GM18868 (cell line): ENCODE results near the gene DNAJB5.
"Not testable (repeated sequence)": the region's sequence is repeated elsewhere in the genome, so short reads cannot be mapped to it uniquely, and the experiment has no call there.

Experiments
- ATAC-seq: cut with Tn5 transposase; IDR thresholded peaks from one replicate; pipeline ENCODE4 v1.9.1; 2021; ENCODE audit warnings: mild to moderate bottlenecking, moderate library complexity; ENCODE audit not compliant: unreplicated experiment

The DNAJB5 gene

DNA sequence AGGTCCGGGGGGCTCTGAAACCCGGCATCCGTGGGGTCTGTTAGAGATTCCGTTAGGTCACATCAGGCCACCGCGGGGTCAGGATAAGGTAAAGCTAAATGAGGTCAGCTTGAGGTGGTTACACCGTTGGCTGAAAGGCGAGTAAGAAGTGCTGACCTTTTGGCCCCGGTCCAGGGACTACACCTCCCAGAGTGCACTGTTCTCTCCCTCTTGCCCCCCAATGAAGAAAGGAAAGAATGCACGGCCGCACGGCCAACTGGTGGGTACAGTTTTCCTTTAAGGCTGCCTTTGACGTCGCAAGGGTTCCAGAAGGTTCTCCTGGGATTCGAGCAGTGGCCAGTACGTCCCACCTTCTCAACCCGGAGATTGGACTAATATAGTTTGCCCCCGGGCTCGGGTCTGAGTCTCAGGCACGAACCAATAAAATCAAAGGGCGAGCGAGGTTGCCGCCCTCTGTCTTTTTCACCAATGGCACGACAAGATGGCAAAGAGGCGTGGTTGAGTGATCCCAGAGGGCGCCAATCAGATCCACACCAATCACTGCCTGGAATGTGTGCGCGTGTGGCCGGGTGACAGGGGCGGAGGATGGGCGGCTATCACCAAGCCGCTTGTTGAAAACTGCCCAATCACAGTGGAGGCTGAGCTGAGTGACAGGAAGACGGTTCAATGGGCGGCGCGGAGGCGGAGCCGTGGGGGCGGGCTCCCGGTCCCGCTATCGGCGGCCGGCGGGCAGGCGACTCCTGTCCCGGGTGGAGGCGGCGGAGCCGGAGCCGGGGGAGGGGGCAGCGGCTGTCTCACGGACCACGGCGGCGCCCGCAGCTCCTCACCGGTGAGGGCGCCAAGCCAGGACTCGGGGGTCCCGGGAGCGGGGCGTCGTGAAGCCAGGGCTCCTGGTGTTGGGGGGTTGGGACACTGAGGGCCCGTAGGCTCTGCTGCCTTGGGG lies at the start of gene DNAJB5:
DNAJB5 (plus strand) TSS at position 743 of the 943 bp plus-strand sequence. CDS start 886 bp downstream, outside the sequence.
- peak; percentile 76 for ATAC-seq

DNA sequence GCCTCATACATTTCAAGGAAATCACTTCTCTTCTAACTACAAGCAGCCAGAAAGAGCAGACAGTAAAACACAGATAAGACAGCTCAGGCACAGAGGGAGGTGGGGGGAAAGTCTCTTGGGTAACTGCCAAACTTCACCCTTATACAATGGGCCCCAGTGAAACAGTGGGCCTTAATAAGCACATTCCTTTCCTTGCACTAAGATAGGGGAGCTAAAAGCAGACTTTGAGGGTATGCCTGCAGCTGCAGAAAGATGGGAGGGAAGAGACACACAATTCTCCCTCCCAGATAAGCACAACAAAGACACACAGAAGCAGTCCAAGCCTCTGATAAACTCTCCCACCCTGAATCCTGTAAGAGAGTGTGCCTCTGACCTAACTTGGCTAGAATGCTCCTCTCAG lies 49.6 kb upstream of the DNAJB5 start:
- ATAC-seq: not testable (repeated sequence)

DNA sequence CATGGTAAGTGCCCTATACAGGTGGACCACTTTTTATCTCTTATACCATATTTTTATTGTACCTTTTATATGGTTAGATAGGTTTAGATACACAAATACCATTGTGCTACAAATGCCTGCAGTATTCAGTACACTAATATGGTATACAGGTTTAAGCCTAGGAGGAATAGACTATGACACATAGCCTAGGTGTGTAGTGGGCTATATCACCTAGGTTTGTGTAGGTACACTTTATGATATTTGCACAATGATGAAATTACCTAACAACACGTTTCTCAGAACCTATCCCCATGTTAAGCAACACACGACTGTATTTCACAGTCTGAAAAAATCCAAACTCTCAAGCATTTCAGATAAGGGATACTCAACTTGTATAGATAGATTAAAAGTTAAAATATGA lies 41.1 kb upstream of the DNAJB5 start:
- ATAC-seq: no peak

DNA sequence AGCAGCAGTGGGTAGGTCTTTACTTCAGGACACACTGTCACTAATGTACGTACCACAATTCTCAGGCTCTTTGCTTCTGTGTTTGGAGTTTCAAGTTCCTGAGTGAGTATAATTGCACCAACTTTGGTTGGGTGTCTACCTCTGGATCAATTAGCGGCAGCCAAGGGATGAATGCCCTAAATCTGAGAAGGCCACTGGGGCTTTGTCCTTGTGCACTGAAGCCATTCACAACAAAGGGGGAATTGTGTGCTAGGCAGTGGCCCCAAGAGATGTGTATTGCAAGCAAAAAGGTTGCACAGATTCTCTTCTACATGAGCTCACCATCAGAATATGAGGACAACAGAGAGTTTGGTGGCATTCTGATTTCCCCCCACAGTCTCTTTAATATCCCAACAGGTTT lies 35.3 kb upstream of the DNAJB5 start:
- ATAC-seq: no peak

DNA sequence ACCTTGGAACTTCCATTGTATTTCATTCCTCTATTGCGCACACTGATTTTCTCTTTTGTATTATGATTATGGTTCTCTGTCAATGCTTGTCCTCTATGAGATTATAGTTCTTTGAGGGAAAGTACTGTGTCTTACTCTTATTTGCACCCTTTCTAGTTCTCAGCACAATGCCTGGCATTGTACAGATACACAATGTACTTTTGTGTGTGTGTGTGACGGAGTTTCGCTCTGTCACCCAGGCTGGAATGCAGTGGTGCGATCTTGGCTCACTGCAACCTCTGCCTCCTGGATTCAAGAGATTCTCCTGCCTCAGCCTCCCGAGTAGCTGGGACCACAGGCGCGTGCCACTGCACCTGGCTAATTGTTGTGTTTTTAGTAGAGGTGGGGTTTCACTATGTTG lies 33.5 kb upstream of the DNAJB5 start:
- not testable (repeated sequence) for ATAC-seq

DNA sequence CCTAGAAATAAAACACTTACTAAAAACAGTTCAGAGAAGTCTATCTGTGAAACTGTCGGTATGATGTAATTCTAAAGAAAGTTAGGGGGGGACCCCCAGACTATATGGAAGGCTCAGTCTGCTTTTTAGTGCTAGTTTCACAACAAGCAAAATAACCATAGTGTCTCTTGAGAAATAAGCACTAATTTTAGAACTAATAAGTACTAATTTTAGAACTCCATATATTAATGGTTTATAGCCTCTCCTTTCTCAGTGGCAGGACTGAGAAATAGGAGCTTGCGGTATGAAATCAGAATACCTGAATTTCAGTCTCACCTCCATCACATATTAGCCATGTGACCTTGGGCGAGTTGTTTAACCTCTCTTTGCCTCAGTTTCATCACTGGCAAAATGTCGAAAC lies 32.9 kb upstream of the DNAJB5 start:
- ATAC-seq: peak; percentile 62

DNA sequence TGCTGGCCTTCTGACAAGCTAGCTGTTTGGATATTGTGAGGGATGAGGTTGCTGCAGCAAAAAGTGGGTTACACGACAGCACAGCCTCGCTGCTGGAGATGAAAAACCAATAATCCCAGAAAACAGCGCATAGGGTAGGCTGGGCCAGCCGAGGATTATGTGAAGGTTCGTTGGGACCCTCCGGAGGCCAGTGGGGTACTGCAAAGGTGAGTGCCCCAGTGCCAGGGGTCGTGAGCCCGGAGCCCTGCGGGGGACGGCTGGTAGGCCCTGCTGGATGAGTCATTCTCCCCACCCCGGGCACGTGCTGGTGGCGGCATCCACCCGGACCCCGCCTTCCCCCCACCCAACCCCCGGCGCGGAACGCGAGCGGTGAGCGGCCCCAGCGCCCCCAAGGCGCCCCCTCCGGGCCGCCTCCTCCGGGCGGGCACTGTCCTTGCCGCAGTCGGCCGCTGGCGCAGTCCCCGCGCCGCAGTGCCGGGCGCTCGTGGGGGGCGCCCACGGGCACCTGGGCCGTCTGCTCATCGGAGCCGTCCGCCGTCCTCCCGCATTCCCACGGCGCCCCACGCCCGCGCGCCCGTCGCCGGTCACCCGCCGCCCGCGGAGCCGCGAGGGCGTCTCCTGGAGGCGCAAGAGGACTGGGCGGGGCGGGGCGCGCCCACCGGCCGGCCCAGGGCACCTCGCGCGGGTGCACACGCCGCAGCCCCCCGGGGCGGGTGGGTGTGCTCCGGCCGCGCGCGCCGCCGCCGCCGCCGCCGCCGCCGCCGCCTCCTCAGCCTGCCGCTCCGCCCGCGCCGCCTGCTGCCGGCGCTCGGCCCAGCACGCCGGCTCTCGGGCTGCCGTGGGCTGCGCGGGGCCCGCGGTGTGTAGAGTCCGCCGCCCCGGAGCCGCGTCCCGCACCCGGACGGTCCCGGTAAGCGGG lies 31.8 kb upstream of the DNAJB5 start, which contains the start of gene PHF24:
PHF24 (plus strand) TSS at position 794 of the 919 bp plus-strand sequence. CDS start 13,014 bp downstream, outside the sequence.
- ATAC-seq: no peak

DNA sequence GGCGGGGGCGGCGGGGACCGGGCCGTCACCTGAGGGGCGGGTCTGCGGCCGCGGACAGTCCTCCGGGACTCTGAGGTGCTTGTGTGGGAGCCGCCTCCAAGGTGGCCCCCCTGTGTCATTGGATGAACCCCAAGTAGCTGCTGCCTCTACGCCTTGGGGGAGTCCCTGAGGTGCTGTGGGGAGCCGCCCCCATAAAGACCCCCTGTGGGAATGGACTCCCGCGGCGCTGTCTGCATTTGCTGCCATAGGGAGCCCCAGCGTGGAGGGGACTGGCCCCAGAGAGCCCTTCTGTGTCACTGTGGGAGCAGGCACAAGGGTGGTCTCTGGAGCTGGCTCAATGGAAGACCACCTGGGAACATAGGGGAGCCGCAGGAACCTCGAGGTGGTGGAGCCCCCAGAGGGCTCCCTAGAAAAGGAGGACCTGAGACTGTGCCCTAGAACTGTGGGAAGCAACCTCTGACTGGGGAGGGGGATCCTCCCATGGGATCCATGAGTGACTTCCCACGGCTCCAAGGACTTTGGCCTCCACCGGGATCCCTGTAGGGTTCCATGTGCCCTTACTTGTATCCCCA lies 31.0 kb upstream of the DNAJB5 start:
- ATAC-seq: no peak

DNA sequence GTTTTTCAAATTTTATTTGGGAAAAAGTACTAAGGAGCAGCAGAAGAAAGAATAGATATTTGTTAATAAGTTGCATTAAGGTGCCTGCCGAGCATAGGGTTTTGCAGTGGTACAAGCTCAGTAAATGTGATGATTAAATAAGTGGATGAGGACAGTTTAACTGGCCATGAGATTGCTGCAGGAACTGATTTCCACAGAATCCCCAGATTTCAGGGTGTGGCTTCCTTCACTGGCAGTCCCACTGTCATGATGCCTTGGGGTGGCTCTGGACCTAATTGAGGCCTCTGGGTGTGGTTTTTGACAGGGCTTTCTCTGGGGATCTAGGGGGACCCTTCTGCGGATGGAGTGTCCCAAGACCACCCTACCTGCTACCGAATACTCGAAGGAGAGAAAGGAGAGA lies 30.1 kb upstream of the DNAJB5 start:
- ATAC-seq: no peak

DNA sequence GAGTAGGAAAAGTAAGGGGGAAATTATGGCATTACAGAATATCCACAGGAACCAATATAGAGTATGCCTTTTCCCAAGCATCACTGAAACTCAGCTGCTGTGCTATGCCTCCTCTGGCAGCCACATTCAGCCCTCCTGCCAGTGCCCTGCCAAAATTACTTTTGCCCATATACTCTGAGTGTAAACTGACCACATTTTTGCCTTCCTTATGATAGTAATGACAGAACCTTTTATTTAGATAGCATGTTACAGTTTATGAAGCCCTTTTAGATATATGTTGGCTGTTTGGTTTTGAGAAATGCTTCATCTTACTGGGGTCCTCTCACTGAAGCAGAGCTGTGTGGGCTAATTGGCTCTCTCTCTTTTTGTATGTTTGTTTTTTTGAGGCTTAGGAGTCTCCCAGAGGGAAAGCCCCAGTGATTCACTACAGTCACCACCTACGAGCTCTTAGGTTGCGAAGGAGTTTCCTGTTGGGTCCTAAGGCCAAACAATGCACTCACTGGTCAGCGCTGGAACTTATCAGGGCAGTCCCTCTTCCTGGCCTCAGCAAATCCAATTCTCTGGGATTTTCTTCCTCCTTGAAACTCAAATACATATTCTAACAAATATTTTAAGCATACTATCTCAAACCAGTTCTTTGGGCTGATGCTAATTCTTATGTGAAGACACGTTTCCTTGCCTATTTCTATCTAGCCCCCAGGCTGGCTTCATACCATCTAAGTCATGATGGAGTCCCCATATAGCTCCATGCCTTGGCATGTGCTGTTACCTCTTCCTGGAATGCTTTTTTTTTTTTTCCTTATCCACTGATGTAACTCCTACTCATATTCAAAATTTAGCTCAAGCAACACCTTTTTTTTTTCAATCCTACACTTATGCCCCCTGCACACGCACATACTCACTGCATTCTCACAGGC lies 27.7 kb upstream of the DNAJB5 start:
- ATAC-seq: peak; percentile 56

DNA sequence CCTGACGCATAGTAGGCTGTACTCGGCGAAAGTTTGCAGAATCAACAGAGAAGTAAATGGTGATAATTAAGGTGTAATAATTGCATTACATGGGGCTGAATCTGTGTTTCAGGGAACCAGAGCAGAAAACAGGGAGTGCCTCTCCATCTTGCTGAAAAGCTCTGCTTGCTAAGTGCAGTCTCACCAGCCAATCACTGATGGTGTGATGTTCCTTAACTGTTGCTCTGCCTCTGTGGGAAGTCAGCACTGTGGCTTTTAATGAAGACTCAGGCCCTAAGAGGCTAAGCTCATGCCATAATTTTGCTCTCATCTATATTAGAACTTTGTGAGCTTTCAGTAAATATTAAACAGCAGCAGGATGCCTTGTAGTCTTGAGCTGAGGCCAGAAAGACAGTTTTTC lies 27.0 kb upstream of the DNAJB5 start:
- no peak for ATAC-seq

DNA sequence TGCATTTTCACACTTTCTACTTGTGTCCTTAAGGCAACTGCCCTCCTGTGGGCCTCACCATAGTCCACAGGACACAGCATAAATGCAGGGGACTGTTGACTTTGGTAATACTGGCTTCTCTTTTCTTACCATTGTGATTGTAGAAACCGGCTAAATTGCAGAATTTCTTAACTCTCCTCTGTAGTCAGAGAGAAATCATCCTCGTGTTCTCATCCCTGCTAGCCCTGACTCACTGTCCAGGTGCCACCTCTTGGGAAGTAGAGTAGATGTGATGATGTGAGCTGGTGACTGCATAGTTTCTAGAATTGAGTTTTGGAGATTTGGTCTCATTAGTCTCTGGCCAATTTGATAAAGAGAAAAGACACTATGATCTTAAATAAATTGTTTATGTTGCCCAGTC lies 26.0 kb upstream of the DNAJB5 start:
- no peak for ATAC-seq

DNA sequence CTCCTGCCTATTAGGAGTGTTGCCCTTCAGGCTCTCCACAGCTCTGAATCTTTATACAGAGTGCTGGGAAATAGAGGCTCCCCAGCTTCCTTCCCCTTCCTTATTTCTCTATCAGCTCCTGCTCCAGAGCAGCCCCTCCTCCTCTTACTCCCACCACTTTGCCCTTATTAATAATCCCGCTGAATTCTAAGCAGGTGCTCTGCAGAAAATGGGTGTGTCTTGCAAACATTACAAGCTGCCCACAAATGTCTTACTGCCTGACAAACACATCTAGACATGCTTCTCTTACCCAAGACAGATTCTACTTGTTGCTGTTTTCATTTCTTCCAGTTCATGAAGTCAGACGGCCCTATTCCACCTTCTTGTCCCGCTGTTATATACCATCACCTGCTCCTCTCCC lies 25.1 kb upstream of the DNAJB5 start:
- no peak for ATAC-seq

DNA sequence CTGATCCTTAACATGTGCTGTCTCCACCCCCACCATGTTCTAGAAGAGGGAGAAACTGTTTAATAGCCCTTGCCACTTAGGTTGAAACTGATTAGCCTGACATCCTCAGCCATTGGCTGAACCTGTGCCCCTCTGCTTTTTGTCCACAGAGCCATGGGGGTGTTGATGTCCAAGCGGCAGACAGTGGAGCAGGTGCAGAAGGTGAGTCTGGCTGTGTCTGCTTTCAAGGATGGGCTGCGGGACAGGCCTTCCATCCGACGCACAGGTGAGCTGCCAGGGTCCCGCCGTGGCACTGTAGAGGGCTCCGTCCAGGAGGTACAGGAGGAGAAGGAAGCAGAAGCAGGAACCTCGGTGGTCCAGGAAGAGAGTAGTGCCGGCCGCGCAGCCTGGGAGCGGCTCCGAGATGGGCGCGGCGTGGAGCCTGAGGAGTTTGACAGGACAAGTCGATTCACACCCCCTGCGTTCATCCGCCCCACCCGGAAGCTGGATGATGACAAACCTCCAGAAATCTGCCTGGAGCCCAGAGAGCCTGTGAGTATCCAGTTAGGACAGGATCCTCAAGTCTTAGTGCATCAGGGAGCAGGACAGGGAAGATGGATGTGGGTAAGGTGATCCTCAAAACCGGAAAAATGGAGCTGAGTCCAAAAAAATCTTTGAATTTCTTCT lies 18.3 kb upstream of the DNAJB5 start:
- ATAC-seq: no peak

DNA sequence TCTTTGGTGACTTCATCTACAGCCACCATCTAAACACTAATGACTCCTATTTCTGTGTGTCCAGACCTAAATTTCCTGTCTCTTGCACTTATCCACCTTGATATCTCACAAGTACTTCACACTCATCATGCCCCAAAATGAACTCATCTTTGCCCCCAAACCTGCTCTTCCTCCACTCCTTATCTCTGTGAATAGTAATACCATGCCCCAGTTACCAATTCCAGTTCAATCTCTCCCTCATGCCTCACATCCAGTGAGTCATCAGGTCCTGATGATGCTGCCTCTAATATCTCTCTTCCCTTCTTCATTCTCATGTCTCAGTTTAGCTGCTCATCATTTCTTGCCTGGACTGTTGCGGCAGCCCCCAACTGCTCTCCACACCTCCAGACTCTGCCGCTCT lies 14.9 kb upstream of the DNAJB5 start:
- ATAC-seq: no peak

DNA sequence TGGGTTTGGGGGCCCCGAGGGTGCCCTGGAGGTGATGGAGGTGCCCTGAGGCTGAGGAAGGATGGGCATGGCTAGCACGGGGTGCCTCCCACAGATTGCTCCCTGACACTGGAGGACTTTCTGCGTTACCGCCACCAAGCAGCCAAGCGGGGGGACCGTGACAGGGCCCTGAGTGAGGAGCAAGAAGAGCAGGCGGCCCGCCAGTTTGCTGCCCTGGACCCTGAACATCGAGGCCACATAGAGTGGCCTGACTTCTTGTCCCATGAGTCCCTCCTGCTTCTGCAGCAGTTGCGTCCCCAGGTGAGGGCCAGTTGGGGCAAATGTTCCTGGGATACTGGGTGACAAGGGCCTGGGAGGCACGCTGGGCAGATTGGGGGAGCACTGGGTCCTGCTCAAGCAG lies 13.1 kb upstream of the DNAJB5 start:
- ATAC-seq: no peak

DNA sequence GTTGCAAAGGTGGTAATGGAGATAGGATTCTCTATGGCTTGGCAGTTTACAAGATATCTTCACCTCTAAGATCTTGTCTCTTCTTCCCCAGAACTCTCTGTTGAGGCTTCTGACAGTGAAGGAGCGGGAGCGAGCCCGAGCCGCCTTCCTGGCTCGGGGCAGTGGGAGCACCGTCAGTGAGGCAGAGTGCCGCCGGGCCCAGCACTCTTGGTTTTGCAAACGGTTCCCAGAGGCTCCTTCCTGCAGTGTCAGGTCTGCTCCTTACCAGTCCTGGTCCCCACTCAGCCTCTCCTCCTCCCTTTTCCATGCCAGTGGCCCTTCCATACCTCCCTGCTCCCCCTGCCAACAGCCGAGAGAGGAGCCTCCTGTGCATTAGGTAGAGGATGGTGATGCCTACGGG lies 12.6 kb upstream of the DNAJB5 start:
- ATAC-seq: no peak

DNA sequence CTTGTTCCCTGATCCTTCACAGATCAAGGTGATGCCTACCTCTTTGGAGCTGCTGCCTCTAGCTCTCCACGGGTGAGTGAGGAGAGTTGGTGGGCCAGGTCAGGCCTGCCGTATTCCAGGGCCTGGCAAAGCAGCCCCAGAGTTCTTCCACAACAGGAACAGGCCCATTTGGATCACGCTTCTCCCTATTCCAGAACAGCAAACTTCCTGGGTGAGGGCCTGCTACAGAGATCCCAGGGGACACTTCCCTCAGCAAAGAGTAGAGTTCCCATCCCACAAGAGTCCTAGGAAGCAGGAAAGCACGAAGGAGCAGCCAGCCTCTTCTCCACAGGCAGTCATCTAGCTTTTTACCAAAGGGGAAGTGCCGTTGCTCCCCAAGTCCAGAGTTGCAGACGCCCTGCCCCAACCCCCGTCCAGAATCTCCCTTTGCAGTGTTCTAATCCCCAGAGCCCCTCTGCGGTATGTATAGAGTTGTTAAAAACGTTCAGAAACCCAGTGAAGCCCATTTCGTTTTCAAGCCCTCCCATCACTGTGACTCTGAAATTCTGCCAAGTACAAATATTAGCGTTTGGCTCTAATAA lies 9.3 kb upstream of the DNAJB5 start:
- ATAC-seq: no peak

DNA sequence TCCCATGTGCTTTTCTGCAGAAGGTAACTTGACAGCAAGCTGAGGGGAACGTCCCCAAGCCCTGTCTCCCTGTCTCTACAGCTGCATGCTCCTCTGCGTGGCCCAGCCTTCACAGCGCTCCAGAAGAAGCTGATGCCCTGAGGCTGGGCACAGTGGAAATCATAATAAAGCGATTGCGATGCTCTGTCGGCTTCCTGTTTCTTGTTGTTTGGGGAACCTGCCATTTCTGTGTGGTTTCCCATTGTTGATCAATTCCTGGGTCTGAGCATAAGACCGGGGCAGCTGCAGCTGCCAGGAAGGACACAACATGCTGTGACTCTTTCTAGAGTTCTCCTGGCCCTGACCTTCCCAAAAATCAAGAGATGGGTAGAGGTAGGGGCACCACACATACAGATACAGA lies 7.2 kb upstream of the DNAJB5 start:
- no peak for ATAC-seq
